HepG2 (cell line): ENCODE results near the gene CXCR5. TPM values are rescaled to one million over a fixed set of nuclear protein-coding genes. Genes with fewer than 3 reads are reported as not detected.
A peak's percentile ranks its signal among the peaks of the same experiment; 100 is the strongest.

ENCODE experiments used
- ARNT ChIP-seq: fragments of 450-650 bp; IDR thresholded peaks from 2 replicates; pipeline ENCODE4 v1.6.1; 2017
- KAT7 ChIP-seq: IDR thresholded peaks from 2 replicates; pipeline ENCODE4 v1.6.1; 2018; ENCODE audit warnings: borderline replicate concordance, missing compliant biosample characterization
- MBNL3 ChIP-seq: fragments of 250-450 bp; sonication (Bioruptor Pico); conservative IDR thresholded peaks from 2 replicates; pipeline ENCODE4 v1.8.0; 2022; ENCODE audit warnings: mild to moderate bottlenecking, inconsistent platforms
- NCOA1 ChIP-seq: sonication (generic); formaldehyde crosslinking; IDR thresholded peaks from 2 replicates; pipeline ENCODE4 v1.9.0; 2021; ENCODE audit warnings: missing genetic modification reagents
- NRL ChIP-seq: sonication (generic); formaldehyde crosslinking; IDR thresholded peaks from 2 replicates; pipeline ENCODE4 v1.5.0; 2020; ENCODE audit warnings: missing genetic modification reagents, mild to moderate bottlenecking, moderate library complexity, borderline replicate concordance
- THAP11 ChIP-seq: IDR thresholded peaks from 2 replicates; pipeline ENCODE4 v1.6.1; 2016; ENCODE audit warnings: missing biosample characterization, missing genetic modification reagents
- ZNF451 ChIP-seq: sonication (generic); formaldehyde crosslinking; IDR thresholded peaks from 2 replicates; pipeline ENCODE4 v1.5.0; 2020; ENCODE audit warnings: mild to moderate bottlenecking, missing genetic modification reagents
- ZNF530 ChIP-seq: sonication (generic); formaldehyde crosslinking; IDR thresholded peaks from 2 replicates; pipeline ENCODE4 v1.5.0; 2020; ENCODE audit warnings: low read depth, mild to moderate bottlenecking, missing genetic modification reagents
- ZSCAN12 ChIP-seq: sonication (generic); formaldehyde crosslinking; IDR thresholded peaks from 2 replicates; pipeline ENCODE4 v1.9.0; 2021; ENCODE audit warnings: mild to moderate bottlenecking, missing genetic modification reagents
- polyA plus RNA-seq, 8 experiments: library from polyadenylated mRNA; depleted of rRNA in 3 of 8; stranded (reverse) in 7 of 8; unstranded in 1 of 8; fragments of >200 nt; fragmentation: Illumina TruSeq in 4 of 8; extraction: Trizol in 4 of 8; gene quantifications; 2 replicates each; pipeline versions ENCODE4 v1.2.1 to v1.2.3, GENCODE V29; 2011 to 2016; ENCODE audit warnings: low read depth in 4 of 8, missing spikeins in 1 of 8, mixed read lengths in 1 of 8; ENCODE audit not compliant: insufficient read depth in 1 of 8
- total RNA-seq, 5 experiments: library from RNA; depleted of rRNA; stranded (reverse); fragments of >200 nt; fragmentation: Illumina TruSeq; extraction: Trizol; gene quantifications; 2 replicates each; pipeline ENCODE4 v1.2.3, GENCODE V29; 2016; ENCODE audit warnings: low read depth in 1 of 5
- TF ChIP-seq, protein P1 (sequence below): sonication (generic); formaldehyde crosslinking; IDR thresholded peaks from 2 replicates; pipeline ENCODE4 v1.5.0; 2020; ENCODE audit warnings: mild to moderate bottlenecking, missing genetic modification reagents, moderate library complexity
- TF ChIP-seq, protein P2 (sequence below): sonication (generic); formaldehyde crosslinking; IDR thresholded peaks from 2 replicates; pipeline ENCODE4 v1.5.0; 2020; ENCODE audit warnings: missing genetic modification reagents, mild to moderate bottlenecking, borderline replicate concordance
- TF ChIP-seq, protein P3 (sequence below): sonication (generic); formaldehyde crosslinking; IDR thresholded peaks from 2 replicates; pipeline ENCODE4 v1.4.0; 2020; ENCODE audit warnings: mild to moderate bottlenecking, missing genetic modification reagents
- TF ChIP-seq, protein P4 (sequence below): sonication (generic); formaldehyde crosslinking; IDR thresholded peaks from 2 replicates; pipeline ENCODE4 v1.4.0; 2020; ENCODE audit warnings: mild to moderate bottlenecking, missing genetic modification reagents
- TF ChIP-seq, protein P5 (sequence below): sonication (generic); formaldehyde crosslinking; IDR thresholded peaks from 2 replicates; pipeline ENCODE4 v1.9.0; 2021; ENCODE audit warnings: missing genetic modification reagents, borderline replicate concordance
- TF ChIP-seq, protein P6 (sequence below): sonication (generic); formaldehyde crosslinking; IDR thresholded peaks from 2 replicates; pipeline ENCODE4 v1.9.0; 2022; ENCODE audit warnings: low read depth, missing genetic modification reagents
- TF ChIP-seq, protein P7 (sequence below): sonication (generic); formaldehyde crosslinking; IDR thresholded peaks from 2 replicates; pipeline ENCODE4 v1.5.1; 2020; ENCODE audit warnings: missing genetic modification reagents, mild to moderate bottlenecking, borderline replicate concordance

Gene CXCR5
- total and polyA plus RNA-seq, 2 of the 13 experiments (the other 11 are each of a cell fraction or from before 2014, with no cell fraction given): not detected

DNA sequence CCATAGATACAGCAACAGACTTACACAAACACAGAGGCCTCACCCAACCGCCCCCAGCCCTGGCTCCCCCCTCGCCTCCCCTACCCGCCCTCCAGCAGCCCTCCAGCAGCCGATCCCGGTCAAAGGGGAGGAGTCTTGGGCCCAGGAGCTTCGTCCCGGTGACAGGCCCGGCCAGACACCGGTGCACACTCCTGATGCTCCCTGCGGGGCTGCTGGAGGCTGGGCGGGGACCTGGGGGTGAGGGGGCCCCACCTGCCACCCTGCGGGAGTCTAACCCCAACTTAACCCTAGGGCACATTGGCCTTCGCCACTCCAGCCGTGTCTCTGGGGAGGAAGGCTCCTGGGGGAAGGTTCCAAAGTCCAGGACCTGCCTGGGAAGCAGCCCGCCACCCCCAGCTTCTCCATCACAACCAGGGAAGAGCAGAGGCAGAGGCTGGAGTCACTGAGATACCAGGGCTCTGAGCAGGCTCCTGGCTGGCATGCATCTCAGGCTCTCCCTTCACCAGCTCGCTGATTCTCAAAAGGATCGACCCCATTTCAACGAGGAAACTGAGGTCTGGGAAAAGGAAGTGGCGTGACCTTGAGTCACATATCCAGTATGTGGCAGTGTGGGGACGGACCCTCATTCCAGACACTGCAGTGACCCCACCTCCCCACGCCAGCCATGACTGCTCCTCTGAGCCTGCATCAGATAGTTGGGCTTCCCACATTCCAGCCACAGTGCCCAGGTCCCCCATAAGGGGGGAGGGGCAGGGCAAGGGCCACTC, 27.6 kb downstream of the CXCR5 start (continued):
- TF ChIP-seq, protein P1, sequence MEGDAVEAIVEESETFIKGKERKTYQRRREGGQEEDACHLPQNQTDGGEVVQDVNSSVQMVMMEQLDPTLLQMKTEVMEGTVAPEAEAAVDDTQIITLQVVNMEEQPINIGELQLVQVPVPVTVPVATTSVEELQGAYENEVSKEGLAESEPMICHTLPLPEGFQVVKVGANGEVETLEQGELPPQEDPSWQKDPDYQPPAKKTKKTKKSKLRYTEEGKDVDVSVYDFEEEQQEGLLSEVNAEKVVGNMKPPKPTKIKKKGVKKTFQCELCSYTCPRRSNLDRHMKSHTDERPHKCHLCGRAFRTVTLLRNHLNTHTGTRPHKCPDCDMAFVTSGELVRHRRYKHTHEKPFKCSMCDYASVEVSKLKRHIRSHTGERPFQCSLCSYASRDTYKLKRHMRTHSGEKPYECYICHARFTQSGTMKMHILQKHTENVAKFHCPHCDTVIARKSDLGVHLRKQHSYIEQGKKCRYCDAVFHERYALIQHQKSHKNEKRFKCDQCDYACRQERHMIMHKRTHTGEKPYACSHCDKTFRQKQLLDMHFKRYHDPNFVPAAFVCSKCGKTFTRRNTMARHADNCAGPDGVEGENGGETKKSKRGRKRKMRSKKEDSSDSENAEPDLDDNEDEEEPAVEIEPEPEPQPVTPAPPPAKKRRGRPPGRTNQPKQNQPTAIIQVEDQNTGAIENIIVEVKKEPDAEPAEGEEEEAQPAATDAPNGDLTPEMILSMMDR: peak; percentile 18
- TF ChIP-seq NRL (CRISPR knock-in tag) (no peak), ARNT (no peak), THAP11 (CRISPR knock-in tag) (no peak), ZSCAN12 (CRISPR knock-in tag) (no peak), NCOA1 (CRISPR knock-in tag) (0 out of 2 replicates have a peak, but pooled peaks have one; percentile 79), ZNF530 (no peak), MBNL3 (CRISPR knock-in tag) (no peak), ZNF451 (CRISPR knock-in tag) (no peak; the same call in 1 of the 2 replicates), KAT7 (CRISPR knock-in tag) (no peak)
- TF ChIP-seq, protein P2, sequence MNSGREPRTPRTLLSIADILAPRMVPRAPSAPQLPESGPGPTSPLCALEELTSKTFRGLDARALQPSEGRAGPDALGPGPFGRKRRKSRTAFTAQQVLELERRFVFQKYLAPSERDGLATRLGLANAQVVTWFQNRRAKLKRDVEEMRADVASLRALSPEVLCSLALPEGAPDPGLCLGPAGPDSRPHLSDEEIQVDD (CRISPR knock-in tag): no peak
- TF ChIP-seq, protein P3, sequence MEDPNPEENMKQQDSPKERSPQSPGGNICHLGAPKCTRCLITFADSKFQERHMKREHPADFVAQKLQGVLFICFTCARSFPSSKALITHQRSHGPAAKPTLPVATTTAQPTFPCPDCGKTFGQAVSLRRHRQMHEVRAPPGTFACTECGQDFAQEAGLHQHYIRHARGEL (CRISPR knock-in tag): no peak
- TF ChIP-seq, protein P4, sequence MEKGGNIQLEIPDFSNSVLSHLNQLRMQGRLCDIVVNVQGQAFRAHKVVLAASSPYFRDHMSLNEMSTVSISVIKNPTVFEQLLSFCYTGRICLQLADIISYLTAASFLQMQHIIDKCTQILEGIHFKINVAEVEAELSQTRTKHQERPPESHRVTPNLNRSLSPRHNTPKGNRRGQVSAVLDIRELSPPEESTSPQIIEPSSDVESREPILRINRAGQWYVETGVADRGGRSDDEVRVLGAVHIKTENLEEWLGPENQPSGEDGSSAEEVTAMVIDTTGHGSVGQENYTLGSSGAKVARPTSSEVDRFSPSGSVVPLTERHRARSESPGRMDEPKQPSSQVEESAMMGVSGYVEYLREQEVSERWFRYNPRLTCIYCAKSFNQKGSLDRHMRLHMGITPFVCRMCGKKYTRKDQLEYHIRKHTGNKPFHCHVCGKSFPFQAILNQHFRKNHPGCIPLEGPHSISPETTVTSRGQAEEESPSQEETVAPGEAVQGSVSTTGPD (CRISPR knock-in tag): no peak
- TF ChIP-seq, protein P5, sequence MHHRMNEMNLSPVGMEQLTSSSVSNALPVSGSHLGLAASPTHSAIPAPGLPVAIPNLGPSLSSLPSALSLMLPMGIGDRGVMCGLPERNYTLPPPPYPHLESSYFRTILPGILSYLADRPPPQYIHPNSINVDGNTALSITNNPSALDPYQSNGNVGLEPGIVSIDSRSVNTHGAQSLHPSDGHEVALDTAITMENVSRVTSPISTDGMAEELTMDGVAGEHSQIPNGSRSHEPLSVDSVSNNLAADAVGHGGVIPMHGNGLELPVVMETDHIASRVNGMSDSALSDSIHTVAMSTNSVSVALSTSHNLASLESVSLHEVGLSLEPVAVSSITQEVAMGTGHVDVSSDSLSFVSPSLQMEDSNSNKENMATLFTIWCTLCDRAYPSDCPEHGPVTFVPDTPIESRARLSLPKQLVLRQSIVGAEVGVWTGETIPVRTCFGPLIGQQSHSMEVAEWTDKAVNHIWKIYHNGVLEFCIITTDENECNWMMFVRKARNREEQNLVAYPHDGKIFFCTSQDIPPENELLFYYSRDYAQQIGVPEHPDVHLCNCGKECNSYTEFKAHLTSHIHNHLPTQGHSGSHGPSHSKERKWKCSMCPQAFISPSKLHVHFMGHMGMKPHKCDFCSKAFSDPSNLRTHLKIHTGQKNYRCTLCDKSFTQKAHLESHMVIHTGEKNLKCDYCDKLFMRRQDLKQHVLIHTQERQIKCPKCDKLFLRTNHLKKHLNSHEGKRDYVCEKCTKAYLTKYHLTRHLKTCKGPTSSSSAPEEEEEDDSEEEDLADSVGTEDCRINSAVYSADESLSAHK (CRISPR knock-in tag): no peak
- TF ChIP-seq, protein P6, sequence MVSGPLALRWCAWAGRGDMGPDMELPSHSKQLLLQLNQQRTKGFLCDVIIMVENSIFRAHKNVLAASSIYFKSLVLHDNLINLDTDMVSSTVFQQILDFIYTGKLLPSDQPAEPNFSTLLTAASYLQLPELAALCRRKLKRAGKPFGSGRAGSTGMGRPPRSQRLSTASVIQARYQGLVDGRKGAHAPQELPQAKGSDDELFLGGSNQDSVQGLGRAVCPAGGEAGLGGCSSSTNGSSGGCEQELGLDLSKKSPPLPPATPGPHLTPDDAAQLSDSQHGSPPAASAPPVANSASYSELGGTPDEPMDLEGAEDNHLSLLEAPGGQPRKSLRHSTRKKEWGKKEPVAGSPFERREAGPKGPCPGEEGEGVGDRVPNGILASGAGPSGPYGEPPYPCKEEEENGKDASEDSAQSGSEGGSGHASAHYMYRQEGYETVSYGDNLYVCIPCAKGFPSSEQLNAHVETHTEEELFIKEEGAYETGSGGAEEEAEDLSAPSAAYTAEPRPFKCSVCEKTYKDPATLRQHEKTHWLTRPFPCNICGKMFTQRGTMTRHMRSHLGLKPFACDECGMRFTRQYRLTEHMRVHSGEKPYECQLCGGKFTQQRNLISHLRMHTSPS: 0 out of 2 replicates have a peak, but pooled peaks have one; percentile 59
- TF ChIP-seq, protein P7, sequence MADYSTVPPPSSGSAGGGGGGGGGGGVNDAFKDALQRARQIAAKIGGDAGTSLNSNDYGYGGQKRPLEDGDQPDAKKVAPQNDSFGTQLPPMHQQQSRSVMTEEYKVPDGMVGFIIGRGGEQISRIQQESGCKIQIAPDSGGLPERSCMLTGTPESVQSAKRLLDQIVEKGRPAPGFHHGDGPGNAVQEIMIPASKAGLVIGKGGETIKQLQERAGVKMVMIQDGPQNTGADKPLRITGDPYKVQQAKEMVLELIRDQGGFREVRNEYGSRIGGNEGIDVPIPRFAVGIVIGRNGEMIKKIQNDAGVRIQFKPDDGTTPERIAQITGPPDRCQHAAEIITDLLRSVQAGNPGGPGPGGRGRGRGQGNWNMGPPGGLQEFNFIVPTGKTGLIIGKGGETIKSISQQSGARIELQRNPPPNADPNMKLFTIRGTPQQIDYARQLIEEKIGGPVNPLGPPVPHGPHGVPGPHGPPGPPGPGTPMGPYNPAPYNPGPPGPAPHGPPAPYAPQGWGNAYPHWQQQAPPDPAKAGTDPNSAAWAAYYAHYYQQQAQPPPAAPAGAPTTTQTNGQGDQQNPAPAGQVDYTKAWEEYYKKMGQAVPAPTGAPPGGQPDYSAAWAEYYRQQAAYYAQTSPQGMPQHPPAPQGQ: no peak
